DMS114 treated with DMSO at 0.1 percent for 48 hours (cell line): ENCODE data around the gene SPATA31C1.
"Not testable (repeated sequence)": the region's sequence is repeated elsewhere in the genome, so short reads cannot be mapped to it uniquely, and the experiment has no call there.

Experiments used
- DNase-seq: peaks from one replicate; lab custom pipeline; 2025; ENCODE audit not compliant: unreplicated experiment; lab: John Stamatoyannopoulos, UW

SPATA31C1 gene

DNA sequence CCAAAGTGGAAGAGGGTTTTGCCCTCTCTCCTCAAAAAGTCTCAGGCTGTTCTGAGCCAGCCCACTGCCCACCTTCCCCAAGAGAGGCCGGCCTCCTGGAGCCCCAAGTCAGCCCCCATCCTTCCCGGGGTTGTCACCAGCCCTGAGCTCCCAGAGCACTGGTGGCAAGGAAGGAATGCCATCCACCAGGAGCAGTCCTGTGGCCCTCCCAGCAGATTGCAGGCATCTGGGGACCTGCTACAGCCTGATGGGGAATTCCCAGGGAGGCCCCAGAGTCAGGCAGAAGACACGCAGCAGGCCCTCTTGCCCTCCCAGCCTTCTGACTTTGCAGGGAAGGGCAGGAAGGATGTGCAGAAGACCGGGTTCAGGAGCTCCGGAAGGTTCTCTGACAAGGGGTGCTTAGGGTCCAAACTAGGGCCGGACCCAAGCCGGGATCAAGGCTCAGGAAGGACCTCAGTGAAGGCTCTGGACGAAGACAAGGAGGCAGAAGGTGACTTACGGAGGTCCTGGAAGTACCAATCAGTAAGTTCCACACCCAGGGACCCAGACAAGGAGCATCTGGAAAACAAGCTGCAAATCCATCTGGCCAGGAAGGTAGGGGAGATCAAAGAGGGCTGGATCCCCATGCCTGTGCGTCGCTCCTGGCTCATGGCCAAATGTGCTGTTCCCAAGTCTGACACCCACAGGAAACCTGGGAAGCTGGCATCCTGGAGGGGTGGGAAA, 31.4 kb upstream of the SPATA31C1 start:
- no peak for DNase-seq

DNA sequence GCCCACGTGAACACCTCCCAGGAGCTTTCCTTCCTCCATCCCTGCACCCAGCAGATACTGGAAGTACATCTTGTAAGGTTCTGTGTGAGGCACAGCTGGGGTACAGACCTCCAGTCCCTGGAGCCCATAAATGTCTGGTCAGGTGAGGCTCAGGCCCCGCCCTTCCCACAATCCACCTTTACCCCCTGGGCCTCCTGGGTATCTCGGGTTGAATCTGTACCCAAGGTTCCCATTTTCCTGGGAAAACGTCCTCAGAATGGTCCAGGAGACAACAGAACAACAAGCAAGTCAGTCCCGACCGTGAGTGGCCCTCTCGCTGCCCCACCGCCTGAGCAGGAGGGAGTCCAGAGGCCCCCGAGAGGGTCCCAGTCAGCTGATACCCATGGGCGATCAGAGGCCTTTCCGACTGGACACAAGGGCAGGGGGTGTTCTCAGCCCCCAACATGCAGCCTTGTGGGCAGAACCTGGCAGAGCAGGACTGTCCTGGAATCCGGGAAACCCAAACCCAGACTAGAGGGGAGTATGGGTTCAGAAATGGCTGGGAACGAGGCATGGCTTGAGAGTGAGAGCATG, 30.7 kb upstream of the SPATA31C1 start:
- no peak for DNase-seq

- DNase-seq, result no peak
Observed at GRCh38 chr9:87887661-87888480, 29.9 kb upstream of the SPATA31C1 start.

DNA sequence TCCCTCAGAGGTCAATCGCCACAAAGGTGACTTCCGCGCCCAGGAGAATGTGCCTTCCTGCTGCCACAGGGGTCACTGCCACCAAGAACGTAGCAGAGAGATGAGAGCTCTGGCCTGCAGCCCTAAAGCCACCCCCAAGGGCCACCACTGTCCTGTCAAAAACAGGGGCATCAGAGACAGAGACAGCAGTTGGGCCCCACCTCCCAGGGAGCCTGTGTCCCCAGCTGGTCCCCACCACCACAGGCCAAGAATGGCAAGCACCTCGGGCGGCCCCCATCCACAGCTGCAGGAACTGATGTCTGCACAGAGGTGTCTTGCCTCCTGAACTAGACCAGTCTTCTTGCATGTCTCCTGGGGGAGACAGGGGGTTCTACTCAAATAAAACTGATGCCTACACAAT, 29.3 kb upstream of the SPATA31C1 start:
- no peak for DNase-seq

GRCh38 chr9:87889065-87889881, 28.5 kb upstream of the SPATA31C1 start:
- DNase-seq, result no peak

GRCh38 chr9:87889882-87890252, 27.9 kb upstream of the SPATA31C1 start:
- no peak for DNase-seq

GRCh38 chr9:87890837-87891236, 26.9 kb upstream of the SPATA31C1 start:
- no peak for DNase-seq

DNA sequence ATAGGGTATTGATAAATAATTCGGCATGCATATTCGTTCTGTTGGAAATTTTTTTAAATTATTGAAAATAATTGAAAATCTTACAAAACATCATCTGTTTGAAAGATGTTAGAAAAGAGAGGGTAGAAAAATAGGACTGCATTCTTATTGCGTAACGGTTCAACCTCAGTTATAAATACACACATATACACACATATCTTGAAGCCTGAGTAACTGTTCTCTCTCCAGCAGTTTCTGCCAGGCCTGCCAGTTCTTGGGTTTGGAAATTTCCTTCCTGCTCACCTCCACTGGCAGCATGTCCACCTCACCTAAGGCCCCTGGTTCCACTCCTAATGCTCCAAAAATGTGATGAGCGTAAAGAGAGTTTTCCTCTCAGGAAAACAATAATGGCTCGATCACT, 26.0 kb upstream of the SPATA31C1 start:
- no peak for DNase-seq

GRCh38 chr9:87892956-87893355, 24.8 kb upstream of the SPATA31C1 start:
- DNase-seq, result no peak

GRCh38 chr9:87894998-87895625, 22.6 kb upstream of the SPATA31C1 start:
- no peak for DNase-seq

DNA sequence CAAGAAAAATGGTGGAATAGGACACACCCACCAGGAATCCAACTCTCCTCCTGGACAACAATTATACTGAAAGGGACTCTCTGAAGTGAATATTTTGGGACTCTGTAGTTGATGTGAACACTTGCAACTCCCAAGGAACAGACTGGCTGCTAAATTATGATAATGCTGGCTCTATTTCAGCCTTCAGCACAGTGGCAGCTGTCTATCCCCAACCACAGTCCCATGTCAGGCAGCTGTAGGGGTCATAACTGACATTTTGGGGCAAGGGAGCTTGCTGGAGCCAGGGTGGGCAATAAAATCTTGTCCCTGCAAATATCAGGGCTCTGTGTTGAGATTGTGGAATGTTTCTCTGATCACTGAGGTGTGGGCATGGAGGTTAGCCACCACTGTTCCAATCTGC, 20.9 kb upstream of the SPATA31C1 start:
- DNase-seq, result no peak

DNA sequence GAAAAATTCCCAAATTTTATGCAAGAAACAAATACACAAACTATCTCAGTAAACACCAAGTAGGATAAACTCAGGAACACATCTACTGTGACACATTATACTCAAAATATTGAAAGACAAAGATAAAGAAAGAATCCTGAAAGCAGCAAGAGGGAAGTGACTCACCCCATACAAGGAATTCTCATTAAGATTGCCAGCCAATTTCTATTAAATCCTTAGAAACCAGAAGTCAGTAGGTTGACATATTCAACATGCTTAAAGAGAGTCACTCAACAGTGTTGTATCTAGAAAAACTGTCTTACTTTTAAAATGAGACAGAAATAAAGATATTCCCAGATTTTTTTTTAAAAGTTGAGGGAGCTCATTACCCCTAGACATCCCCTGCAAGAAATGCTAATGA, 19.6 kb upstream of the SPATA31C1 start:
- DNase-seq, result no peak

- DNase-seq, result not testable (repeated sequence)
Observed at GRCh38 chr9:87902371-87902770, 15.4 kb upstream of the SPATA31C1 start.

GRCh38 chr9:87909310-87910041, 8.3 kb upstream of the SPATA31C1 start:
- DNase-seq, result no peak

DNA sequence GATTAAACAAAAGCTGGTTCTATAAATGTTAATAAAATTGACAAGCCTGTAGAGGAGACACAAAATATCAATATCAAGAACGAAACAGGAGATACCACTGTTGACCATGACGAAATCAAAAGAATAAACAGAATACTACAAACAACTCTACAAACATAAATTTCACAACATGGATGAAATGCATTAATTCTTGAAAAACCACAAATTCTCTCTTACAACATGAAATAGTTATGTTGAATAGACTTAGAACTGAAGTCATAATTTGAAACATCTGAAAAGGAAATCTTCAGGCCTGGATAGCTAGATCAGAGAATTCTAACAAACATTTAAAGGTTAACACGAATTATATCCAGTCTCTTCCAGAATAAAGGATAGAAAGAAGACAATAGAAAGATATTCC, 6.9 kb upstream of the SPATA31C1 start:
- no peak for DNase-seq

DNA sequence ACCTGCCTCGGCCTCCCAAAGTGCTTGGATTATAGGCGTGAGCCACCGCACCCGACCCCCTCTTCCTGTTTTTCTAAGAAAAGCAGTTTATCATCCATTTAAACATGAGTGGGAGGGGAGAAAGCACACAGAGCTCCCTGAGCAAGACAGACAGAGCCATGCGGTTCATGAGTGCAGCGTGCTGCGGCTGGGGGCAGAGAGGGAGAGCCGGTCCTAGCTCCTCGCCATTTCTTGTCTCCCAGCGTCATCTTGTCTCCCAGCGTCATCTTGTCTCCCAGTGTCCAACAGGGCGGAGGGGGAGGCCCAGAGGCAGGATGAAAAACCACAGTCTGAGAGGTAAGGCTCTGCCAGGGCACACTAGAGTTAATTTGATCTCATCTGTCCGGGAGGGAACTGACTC, 1.3 kb downstream of the SPATA31C1 start:
- DNase-seq, result not testable (repeated sequence)

DNA sequence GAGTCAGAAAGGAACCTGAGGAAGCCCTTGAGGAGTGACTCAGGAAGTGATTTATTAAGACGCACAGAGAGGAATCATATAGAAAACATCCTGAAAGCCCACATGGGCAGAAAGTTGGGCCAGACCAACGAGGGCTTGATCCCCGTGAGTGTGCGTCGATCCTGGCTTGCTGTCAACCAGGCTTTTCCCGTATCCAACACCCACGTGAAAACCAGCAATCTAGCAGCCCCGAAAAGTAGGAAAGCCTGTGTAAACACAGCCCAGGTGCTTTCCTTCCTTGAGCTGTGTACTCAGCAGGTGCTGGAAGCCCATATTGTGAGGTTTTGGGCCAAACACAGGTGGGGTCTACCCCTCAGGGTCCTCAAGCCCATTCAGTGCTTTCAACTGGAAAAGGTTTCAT, 3.8 kb downstream of the SPATA31C1 start:
- DNase-seq, result not testable (repeated sequence)

DNA sequence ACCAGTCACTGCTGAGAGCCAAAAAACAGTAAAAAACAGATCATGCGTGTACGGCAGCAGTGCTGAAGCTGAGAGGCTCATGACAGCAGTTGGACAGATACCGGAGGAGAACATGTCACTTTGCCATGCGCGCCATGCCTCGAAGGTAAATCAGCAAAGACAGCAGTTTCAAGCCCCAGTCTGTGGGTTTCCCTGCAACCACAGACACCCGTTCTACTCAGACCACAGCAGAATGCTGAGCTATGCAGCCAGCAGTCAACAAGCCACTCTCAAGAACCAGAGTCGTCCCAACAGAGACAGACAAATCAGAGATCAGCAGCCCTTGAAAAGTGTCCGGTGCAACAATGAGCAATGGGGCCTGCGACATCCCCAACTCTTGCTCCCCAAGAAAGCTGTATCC, 5.2 kb downstream of the SPATA31C1 start:
- not testable (repeated sequence) for DNase-seq

DNA sequence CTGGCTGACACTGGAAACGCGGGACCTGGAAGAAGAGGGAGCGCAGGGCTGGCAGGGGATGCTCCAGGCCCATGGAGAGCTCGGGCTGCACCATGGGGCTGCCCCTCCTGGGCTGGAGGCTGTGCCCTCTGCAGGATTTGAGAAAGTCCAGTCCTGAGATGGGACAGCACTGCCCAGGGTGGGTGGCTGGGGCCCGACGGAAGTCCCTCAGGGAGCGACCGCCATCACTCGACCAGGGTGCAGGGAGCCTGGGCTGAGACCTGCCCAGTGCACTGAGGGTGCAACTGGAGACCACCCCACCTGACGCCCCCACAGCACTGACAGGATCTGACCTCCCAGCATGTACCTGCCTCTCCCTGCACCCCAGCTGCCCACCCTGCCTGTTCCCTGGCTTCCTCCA, 7.1 kb downstream of the SPATA31C1 start:
- DNase-seq, result not testable (repeated sequence)

DNA sequence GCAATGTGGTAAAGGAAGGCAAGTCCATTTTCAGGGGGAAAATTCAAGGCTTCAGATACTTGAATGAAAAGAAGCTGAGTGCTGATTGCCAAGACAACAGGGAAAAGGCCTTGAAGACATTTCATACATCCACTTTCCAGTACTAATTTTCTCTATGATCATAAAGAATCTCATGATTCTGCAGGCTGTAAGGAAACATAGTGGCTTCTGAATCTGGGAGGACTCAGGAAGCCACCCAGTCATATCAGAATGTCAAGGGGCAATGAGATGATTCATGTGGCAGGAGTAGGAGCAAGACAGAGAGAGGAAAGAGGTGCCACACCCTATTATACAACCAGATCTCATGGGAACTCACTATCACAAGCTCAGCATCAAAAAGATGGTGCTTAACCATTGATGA, 11.4 kb downstream of the SPATA31C1 start:
- DNase-seq, result not testable (repeated sequence)
